AG08396 (cell line): Measurements from ENCODE around the gene RARB.

Source experiments
- DNase-seq: peaks from one replicate; pipeline ENCODE4 v3.0.0; 2012; ENCODE audit warnings: low spot score, mixed read lengths

RARB gene

GRCh38 chr3:25554376-25554775 lies 126.3 kb downstream of the RARB start:
- DNase-seq = no peak

GRCh38 chr3:25555695-25556437 lies 127.8 kb downstream of the RARB start:
- DNase-seq = no peak

GRCh38 chr3:25556447-25556846 lies 128.4 kb downstream of the RARB start:
- no peak for DNase-seq

GRCh38 chr3:25557694-25558093 lies 129.6 kb downstream of the RARB start:
- DNase-seq = no peak

- DNase-seq = no peak
Observed at GRCh38 chr3:25558121-25558520, 130.1 kb downstream of the RARB start.

GRCh38 chr3:25558796-25559195 lies 130.7 kb downstream of the RARB start:
- DNase-seq = no peak

- DNase-seq = no peak
Observed at GRCh38 chr3:25563601-25564000, 135.5 kb downstream of the RARB start.

- DNase-seq = no peak
Observed at GRCh38 chr3:25564075-25564474, 136.0 kb downstream of the RARB start.

GRCh38 chr3:25565807-25566206 lies 137.7 kb downstream of the RARB start:
- no peak for DNase-seq

- no peak for DNase-seq
Observed at GRCh38 chr3:25566358-25566920, 138.4 kb downstream of the RARB start.

GRCh38 chr3:25567388-25567787 lies 139.3 kb downstream of the RARB start:
- no peak for DNase-seq

- no peak for DNase-seq
Observed at GRCh38 chr3:25567806-25568524, 139.9 kb downstream of the RARB start.

- DNase-seq = no peak
Observed at GRCh38 chr3:25568525-25569078, 140.5 kb downstream of the RARB start.

GRCh38 chr3:25571285-25571684 lies 143.2 kb downstream of the RARB start:
- no peak for DNase-seq

GRCh38 chr3:25572336-25572735 lies 144.3 kb downstream of the RARB start:
- no peak for DNase-seq

- DNase-seq = peak; percentile 48
Observed at GRCh38 chr3:25572919-25573385, 144.9 kb downstream of the RARB start.

GRCh38 chr3:25573386-25574171 lies 145.5 kb downstream of the RARB start:
- DNase-seq = peak; percentile 62

GRCh38 chr3:25574172-25574765 lies 146.2 kb downstream of the RARB start:
- no peak for DNase-seq

- DNase-seq = no peak
Observed at GRCh38 chr3:25575001-25575400, 146.9 kb downstream of the RARB start.

GRCh38 chr3:25576146-25576545 lies 148.1 kb downstream of the RARB start:
- no peak for DNase-seq

- DNase-seq = no peak
Observed at GRCh38 chr3:25576831-25577454, 148.9 kb downstream of the RARB start.
